HCT116 (cell line): Measurements from ENCODE around the gene SOX30. TPM values are rescaled to one million over a fixed set of nuclear protein-coding genes. Genes with fewer than 3 reads are reported as not detected.

ENCODE experiments used
- ATAC-seq: fragments of 200-7000 bp; cut with Tn5 transposase; 2 replicates; pipeline ENCODE4 v1.9.1; 2020; ENCODE audit warnings: mild to moderate bottlenecking, moderate library complexity
- BruUV-seq: library from RNA; stranded (reverse); fragments of 400-500 nt; replicated peaks from 2 replicates; lab custom pipeline; 2021; lab: Mats Ljungman, UMichigan
- CTCF ChIA-PET: fragments of 300-600 bp; sonication (Branson Sonifier 250); formaldehyde crosslinking; loops from one replicate; lab custom pipeline; 2021; ENCODE audit warnings: antibody characterized with exemption; lab: Charles Lee
- POLR2A ChIA-PET: fragments of 300-600, 350-600 bp; sonication (Branson Sonifier 250); formaldehyde crosslinking; loops from one replicate; lab custom pipeline; 2021; ENCODE audit warnings: antibody characterized with exemption; lab: Charles Lee
- RAD21 ChIA-PET, 2 experiments: fragments of 300-600 bp; sonication (Branson Sonifier 250); formaldehyde crosslinking; loops; one replicate each; lab custom pipeline; 2023; ENCODE audit warnings: low total read pairs in 2 of 2; ENCODE audit not compliant: uncharacterized antibody in 2 of 2, unreplicated experiment in 2 of 2, low non-redundant PET in 1 of 2; lab: Charles Lee
- DNase-seq: peaks from one replicate; pipeline ENCODE4 v3.0.0-alpha.2; 2010; ENCODE audit warnings: low read depth, low spot score
- H2AFZ ChIP-seq: fragments of 200-600 bp; shearing (Covaris generic), sonication (generic); 2 replicates; pipeline ENCODE4 v1.6.1; 2017; ENCODE audit warnings: low read depth, mixed run types, mixed read lengths, antibody characterized with exemption, low read length; ENCODE audit not compliant: poor library complexity, severe bottlenecking
- H3K27ac ChIP-seq: 2 replicates; pipeline ENCODE4 v1.5.1; 2012; ENCODE audit warnings: low read depth, low read length
- H3K27me3 ChIP-seq: fragments of 200-600 bp; sonication (generic); 2 replicates; pipeline ENCODE4 v1.6.1; 2016; ENCODE audit warnings: mixed run types, low read length, mixed read lengths; ENCODE audit not compliant: insufficient read depth
- H3K36me3 ChIP-seq, 2 experiments: fragments of 200-500 bp in 1 of 2; fragments of 200-600 bp in 1 of 2; sonication (Bioruptor generic) in 1 of 2; sonication (generic) in 1 of 2; 2 replicates each; pipeline versions ENCODE4 v1.5.1 to v1.6.1; 2014 to 2016; ENCODE audit warnings: low read length in 2 of 2, inconsistent platforms in 1 of 2, mixed read lengths in 1 of 2, mixed run types in 1 of 2; ENCODE audit not compliant: insufficient read depth in 2 of 2, control insufficient read depth in 1 of 2
- H3K4me1 ChIP-seq, 2 experiments: fragments of 200-600 bp in 1 of 2; sonication (generic) in 1 of 2; 2 replicates each; pipeline versions ENCODE4 v1.5.1 to v1.6.1; 2012 to 2017; ENCODE audit warnings: low read length in 2 of 2, inconsistent platforms in 1 of 2, mild to moderate bottlenecking in 1 of 2, mixed read lengths in 1 of 2, mixed run types in 1 of 2, moderate library complexity in 1 of 2; ENCODE audit not compliant: insufficient read depth in 2 of 2, control insufficient read depth in 1 of 2
- H3K4me2 ChIP-seq: fragments of 200-600 bp; sonication (generic); 2 replicates; pipeline ENCODE4 v1.6.1; 2017; ENCODE audit warnings: mixed run types, low read length, mixed read lengths
- H3K4me3 ChIP-seq, 2 experiments: fragments of 200-600 bp in 1 of 2; sonication (generic) in 1 of 2; replicated peaks in 1 of 2; 2 replicates each; pipeline ENCODE4 v1.5.1; 2011 to 2016; ENCODE audit warnings: low read length in 2 of 2, control low read depth in 1 of 2, low read depth in 1 of 2, mild to moderate bottlenecking in 1 of 2, mixed read lengths in 1 of 2, mixed run types in 1 of 2
- H3K79me2 ChIP-seq: fragments of 200-600 bp; sonication (generic); 2 replicates; pipeline ENCODE4 v1.6.1; 2017; ENCODE audit warnings: mild to moderate bottlenecking, mixed run types, low read length, moderate library complexity, mixed read lengths; ENCODE audit not compliant: insufficient read depth
- H3K9ac ChIP-seq: fragments of 200-600 bp; sonication (generic); 2 replicates; pipeline ENCODE4 v1.6.1; 2016; ENCODE audit warnings: low read length, mixed read lengths
- H3K9me2 ChIP-seq: fragments of 200-600 bp; sonication (generic), shearing (Covaris generic); 2 replicates; pipeline ENCODE4 v1.6.1; 2017; ENCODE audit warnings: mixed run types, mild to moderate bottlenecking, moderate library complexity; ENCODE audit not compliant: insufficient read depth
- H3K9me3 ChIP-seq, 2 experiments: fragments of 200-500 bp in 1 of 2; fragments of 200-600 bp in 1 of 2; sonication (Bioruptor generic) in 1 of 2; sonication (generic) in 1 of 2; 2 replicates each; pipeline ENCODE4 v1.6.1; 2014 to 2017; ENCODE audit warnings: low read length in 2 of 2, mixed read lengths in 2 of 2, inconsistent platforms in 1 of 2, low read depth in 1 of 2, mild to moderate bottlenecking in 1 of 2, mixed run types in 1 of 2, moderate library complexity in 1 of 2; ENCODE audit not compliant: control insufficient read depth in 1 of 2, insufficient read depth in 1 of 2
- H4K20me1 ChIP-seq: fragments of 200-600 bp; sonication (generic), shearing (Covaris generic); 2 replicates; pipeline ENCODE4 v1.6.1; 2017; ENCODE audit warnings: mixed run types, mild to moderate bottlenecking, moderate library complexity; ENCODE audit not compliant: insufficient read depth
- EGR1 ChIP-seq: IDR thresholded peaks from 2 replicates; pipeline ENCODE4 v1.6.1; 2012; ENCODE audit warnings: low read depth
- ELF1 ChIP-seq: IDR thresholded peaks from 2 replicates; pipeline ENCODE4 v1.6.1; 2012; ENCODE audit warnings: low read depth, borderline replicate concordance
- EZH2 ChIP-seq: fragments of 200-600 bp; sonication (generic); IDR thresholded peaks from 2 replicates; pipeline ENCODE4 v1.6.1; 2017; ENCODE audit warnings: antibody characterized with exemption, mixed run types
- FOSL1 ChIP-seq: IDR thresholded peaks from 2 replicates; pipeline ENCODE4 v1.6.1; 2012; ENCODE audit warnings: low read depth
- RAD21 ChIP-seq: IDR thresholded peaks from 2 replicates; pipeline ENCODE4 v1.6.1; 2012; ENCODE audit warnings: low read depth, mild to moderate bottlenecking
- SIN3A ChIP-seq: IDR thresholded peaks from 2 replicates; pipeline ENCODE4 v1.6.1; 2012; ENCODE audit warnings: low read depth
- SP1 ChIP-seq: IDR thresholded peaks from 2 replicates; pipeline ENCODE4 v1.6.1; 2012; ENCODE audit warnings: low read depth
- SRF ChIP-seq: IDR thresholded peaks from 2 replicates; pipeline ENCODE4 v1.6.1; 2012; ENCODE audit warnings: low read depth
- TCF7L2 ChIP-seq: IDR thresholded peaks from 2 replicates; pipeline ENCODE4 v1.7.0; 2011; ENCODE audit warnings: borderline replicate concordance, inconsistent platforms; ENCODE audit not compliant: insufficient read depth, insufficient read length; ENCODE audit errors: extremely low read depth
- YY1 ChIP-seq: IDR thresholded peaks from 2 replicates; pipeline ENCODE4 v1.6.1; 2011; ENCODE audit warnings: low read length, low read depth, moderate library complexity, mild to moderate bottlenecking; ENCODE audit not compliant: insufficient replicate concordance; ENCODE audit errors: extremely low read depth
- ZFX ChIP-seq: fragments of 450-650 bp; IDR thresholded peaks from 2 replicates; pipeline ENCODE4 v1.6.1; 2017
- ZNF274 ChIP-seq: fragments of 200-500 bp; sonication (Bioruptor generic); IDR thresholded peaks from 2 replicates; pipeline ENCODE4 v1.6.1; 2014; ENCODE audit warnings: mild to moderate bottlenecking, low read depth, low read length, inconsistent platforms
- intact Hi-C: fragments of 100-400 bp; cut with micrococcal nuclease; formaldehyde crosslinking; loops from 2 replicates; pipeline ENCODE4 v1.10.0; 2022
- total RNA-seq: library from RNA; stranded (reverse); gene quantifications from one replicate; pipeline ENCODE4 v1.2.1, GENCODE V29; 2021; ENCODE audit not compliant: unreplicated experiment
- TF ChIP-seq, protein P1 (sequence below): IDR thresholded peaks from 2 replicates; pipeline ENCODE4 v1.6.1; 2012
- TF ChIP-seq, protein P2 (sequence below), 3 experiments: fragments of 200-600 bp in 1 of 3; sonication (generic) in 1 of 3; IDR thresholded peaks in 2 of 3; conservative IDR thresholded peaks in 1 of 3; 2 replicates each; pipeline ENCODE4 v1.5.1; 2012 to 2017; ENCODE audit warnings: low read depth in 2 of 3, low read length in 2 of 3, antibody characterized with exemption in 1 of 3, borderline replicate concordance in 1 of 3, control low read depth in 1 of 3, mild to moderate bottlenecking in 1 of 3, mixed read lengths in 1 of 3, mixed run types in 1 of 3, moderate library complexity in 1 of 3; ENCODE audit not compliant: insufficient read depth in 1 of 3
- TF ChIP-seq, protein P3 (sequence below): IDR thresholded peaks from 2 replicates; pipeline ENCODE4 v1.6.1; 2012
- TF ChIP-seq, protein P4 (sequence below): IDR thresholded peaks from 2 replicates; pipeline ENCODE4 v1.6.1; 2011; ENCODE audit warnings: mild to moderate bottlenecking, low read length, moderate library complexity; ENCODE audit not compliant: insufficient replicate concordance; ENCODE audit errors: extremely low read depth

Gene SOX30
- total RNA-seq, 1 experiment from 2014 or later = 0.27 TPM

GRCh38 chr5:157648275-157648990 lies 3.8 kb downstream of the SOX30 start:
- Histone ChIP-seq H3K79me2 (no peaks in the 10 kb centered on the region), H3K4me3 (no peak overlapping the region), H3K4me2 (no peak overlapping the region)
- intact Hi-C loops = no loop called here
- TF ChIP-seq, protein P1, sequence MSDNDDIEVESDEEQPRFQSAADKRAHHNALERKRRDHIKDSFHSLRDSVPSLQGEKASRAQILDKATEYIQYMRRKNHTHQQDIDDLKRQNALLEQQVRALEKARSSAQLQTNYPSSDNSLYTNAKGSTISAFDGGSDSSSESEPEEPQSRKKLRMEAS = no peak
- TF ChIP-seq EZH2 (no peak), EGR1 (no peak), ZFX (no peak), SP1 (no peak), TCF7L2 (no peak), ZNF274 (no peak), SRF (no peak), ELF1 (no peak), SIN3A (no peak), RAD21 (no peak), YY1 (no peak), FOSL1 (no peak)
- TF ChIP-seq, protein P2, sequence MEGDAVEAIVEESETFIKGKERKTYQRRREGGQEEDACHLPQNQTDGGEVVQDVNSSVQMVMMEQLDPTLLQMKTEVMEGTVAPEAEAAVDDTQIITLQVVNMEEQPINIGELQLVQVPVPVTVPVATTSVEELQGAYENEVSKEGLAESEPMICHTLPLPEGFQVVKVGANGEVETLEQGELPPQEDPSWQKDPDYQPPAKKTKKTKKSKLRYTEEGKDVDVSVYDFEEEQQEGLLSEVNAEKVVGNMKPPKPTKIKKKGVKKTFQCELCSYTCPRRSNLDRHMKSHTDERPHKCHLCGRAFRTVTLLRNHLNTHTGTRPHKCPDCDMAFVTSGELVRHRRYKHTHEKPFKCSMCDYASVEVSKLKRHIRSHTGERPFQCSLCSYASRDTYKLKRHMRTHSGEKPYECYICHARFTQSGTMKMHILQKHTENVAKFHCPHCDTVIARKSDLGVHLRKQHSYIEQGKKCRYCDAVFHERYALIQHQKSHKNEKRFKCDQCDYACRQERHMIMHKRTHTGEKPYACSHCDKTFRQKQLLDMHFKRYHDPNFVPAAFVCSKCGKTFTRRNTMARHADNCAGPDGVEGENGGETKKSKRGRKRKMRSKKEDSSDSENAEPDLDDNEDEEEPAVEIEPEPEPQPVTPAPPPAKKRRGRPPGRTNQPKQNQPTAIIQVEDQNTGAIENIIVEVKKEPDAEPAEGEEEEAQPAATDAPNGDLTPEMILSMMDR (IDR thresholded peaks at IDR 0.05 in 2 of 3, conservative IDR thresholded peaks at IDR 0.05 in 1 of 3; ENCODE audit: borderline replicate concordance in 1 of 3, insufficient read depth in 1 of 3, low read depth in 2 of 3, low read length in 2 of 3) = no peak
- TF ChIP-seq, protein P3, sequence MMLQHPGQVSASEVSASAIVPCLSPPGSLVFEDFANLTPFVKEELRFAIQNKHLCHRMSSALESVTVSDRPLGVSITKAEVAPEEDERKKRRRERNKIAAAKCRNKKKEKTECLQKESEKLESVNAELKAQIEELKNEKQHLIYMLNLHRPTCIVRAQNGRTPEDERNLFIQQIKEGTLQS = no peak
- TF ChIP-seq, protein P4, sequence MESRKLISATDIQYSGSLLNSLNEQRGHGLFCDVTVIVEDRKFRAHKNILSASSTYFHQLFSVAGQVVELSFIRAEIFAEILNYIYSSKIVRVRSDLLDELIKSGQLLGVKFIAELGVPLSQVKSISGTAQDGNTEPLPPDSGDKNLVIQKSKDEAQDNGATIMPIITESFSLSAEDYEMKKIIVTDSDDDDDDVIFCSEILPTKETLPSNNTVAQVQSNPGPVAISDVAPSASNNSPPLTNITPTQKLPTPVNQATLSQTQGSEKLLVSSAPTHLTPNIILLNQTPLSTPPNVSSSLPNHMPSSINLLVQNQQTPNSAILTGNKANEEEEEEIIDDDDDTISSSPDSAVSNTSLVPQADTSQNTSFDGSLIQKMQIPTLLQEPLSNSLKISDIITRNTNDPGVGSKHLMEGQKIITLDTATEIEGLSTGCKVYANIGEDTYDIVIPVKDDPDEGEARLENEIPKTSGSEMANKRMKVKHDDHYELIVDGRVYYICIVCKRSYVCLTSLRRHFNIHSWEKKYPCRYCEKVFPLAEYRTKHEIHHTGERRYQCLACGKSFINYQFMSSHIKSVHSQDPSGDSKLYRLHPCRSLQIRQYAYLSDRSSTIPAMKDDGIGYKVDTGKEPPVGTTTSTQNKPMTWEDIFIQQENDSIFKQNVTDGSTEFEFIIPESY = no peak
- TF ChIP-seq, all 23 proteins: peak for 0
- no peak overlapping the region for H3K9ac ChIP-seq
- no peaks in the 10 kb centered on the region for H3K36me3 ChIP-seq
- H3K4me1 ChIP-seq = peaks cover 0 to 9% of the 10 kb centered on the region in 2 experiments; a peak in 1 of 4 replicates
- no peaks in the 10 kb centered on the region for H3K9me2 ChIP-seq
- no TSS peak for BruUV-seq
- POLR2A ChIA-PET = no interaction called here
- no peaks in the 10 kb centered on the region for H4K20me1 ChIP-seq
- ATAC-seq (no peak), DNase-seq (no peak)
- H3K9me3 ChIP-seq = no peaks in the 10 kb centered on the region
- H3K27ac ChIP-seq = no peak overlapping the region
- CTCF ChIA-PET = no interaction called here
- RAD21 ChIA-PET = no interaction called here
- no peaks in the 10 kb centered on the region for H3K27me3 ChIP-seq
- peak overlapping the region; percentile 59 for H2AFZ ChIP-seq
